ENCODE data around the gene RGS3. TPM values are rescaled to one million over a fixed set of nuclear protein-coding genes. Genes with fewer than 3 reads are reported as not detected.

The RGS3 gene
- total RNA-seq, 4 donors from 2014 or later: 11.0 to 18.8 (median 16.0) TPM

DNA sequence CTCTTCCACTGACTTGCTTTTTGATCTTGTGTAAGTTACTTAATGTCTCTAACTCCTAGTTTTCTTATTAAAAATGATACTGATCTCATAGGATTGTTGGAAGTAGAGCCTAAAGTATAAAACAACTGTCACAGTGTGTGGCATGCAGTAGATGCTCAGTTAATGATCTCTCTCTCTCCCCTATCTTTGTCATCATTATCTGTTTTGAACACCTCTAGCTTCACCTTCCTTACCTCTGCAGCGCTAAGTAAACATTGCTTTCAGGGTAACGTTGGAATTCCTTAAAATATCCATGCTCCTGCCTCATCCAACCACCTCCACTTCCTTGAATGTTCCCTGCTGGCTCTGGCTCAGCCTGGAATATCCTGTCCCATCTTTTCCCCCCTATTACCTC is 110.4 kb downstream of the RGS3 start:
- WGBS: 67% methylated on average over 2 of the region's 2 CpGs
- Histone ChIP-seq H3K27me3 (no peaks in the 10 kb centered on the region), H3K27ac (no peak overlapping the region), H3K36me3 (no peaks in the 10 kb centered on the region), H3K4me1 (peaks cover 46% of the 10 kb centered on the region), H3K9me3 (no peaks in the 10 kb centered on the region), H3K4me3 (no peak overlapping the region)
- no peak for DNase-seq (ENCODE audit: low spot score in 2 of 2)
- TF ChIP-seq POLR2A (IDR thresholded peaks at IDR 0.05) (no peak), POLR2AphosphoS5 (IDR thresholded peaks at IDR 0.05) (no peak), EP300 (IDR thresholded peaks at IDR 0.05) (no peak)

DNA sequence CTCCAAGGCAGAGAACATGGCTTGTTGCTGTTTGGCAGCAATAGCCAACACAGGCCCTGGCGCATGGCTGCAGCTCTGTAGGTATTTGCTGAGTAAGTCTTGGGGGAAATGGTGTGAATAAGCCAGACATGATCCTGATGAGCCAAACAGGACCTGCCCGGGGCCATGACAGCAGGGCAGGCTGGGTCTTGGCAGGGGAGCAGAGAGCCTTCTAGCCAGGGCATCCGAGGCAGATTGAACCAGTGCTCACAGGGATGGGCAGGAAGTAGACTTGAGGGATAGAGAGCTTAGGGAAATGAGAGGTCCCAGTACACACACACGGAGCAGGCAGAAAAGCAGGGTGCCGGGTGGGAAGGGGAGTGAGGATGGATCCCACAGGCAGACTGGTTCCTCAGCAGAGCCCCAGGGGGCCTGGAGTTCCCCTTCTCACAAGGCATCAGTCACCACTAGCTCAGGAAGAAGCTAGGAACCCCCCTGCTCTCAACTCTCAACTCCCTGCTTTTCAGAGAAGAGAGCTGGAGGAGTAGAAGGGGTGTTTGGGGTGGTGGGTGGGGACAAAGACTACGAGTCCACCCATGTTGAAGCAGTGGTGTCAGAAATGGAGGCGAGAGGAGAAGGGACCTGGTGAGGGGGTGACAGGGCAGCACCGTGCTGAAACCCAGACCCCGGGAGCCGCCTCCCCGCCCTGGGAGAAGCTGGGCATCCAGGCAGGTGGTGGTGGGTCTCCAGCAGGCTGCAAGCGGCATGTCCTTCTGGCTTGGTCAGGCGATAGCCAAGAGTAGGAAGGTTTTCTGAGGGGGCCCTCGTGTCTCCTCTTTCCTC is 111.1 kb downstream of the RGS3 start:
- WGBS: 66% methylated on average over 14 of the region's 14 CpGs
- no peaks in the 10 kb centered on the region for H3K27me3 ChIP-seq
- peaks cover 50% of the 10 kb centered on the region for H3K4me1 ChIP-seq
- no peaks in the 10 kb centered on the region for H3K9me3 ChIP-seq
- H3K36me3 ChIP-seq: no peaks in the 10 kb centered on the region
- H3K27ac ChIP-seq: peak overlapping the region; percentile 40
- peak in 1 of 2 donors; percentile 65 for DNase-seq (ENCODE audit: low spot score in 2 of 2)
- TF ChIP-seq POLR2AphosphoS5 (IDR thresholded peaks at IDR 0.05): peak in 1 of 3 donors; percentile 15
- TF ChIP-seq, protein P1, sequence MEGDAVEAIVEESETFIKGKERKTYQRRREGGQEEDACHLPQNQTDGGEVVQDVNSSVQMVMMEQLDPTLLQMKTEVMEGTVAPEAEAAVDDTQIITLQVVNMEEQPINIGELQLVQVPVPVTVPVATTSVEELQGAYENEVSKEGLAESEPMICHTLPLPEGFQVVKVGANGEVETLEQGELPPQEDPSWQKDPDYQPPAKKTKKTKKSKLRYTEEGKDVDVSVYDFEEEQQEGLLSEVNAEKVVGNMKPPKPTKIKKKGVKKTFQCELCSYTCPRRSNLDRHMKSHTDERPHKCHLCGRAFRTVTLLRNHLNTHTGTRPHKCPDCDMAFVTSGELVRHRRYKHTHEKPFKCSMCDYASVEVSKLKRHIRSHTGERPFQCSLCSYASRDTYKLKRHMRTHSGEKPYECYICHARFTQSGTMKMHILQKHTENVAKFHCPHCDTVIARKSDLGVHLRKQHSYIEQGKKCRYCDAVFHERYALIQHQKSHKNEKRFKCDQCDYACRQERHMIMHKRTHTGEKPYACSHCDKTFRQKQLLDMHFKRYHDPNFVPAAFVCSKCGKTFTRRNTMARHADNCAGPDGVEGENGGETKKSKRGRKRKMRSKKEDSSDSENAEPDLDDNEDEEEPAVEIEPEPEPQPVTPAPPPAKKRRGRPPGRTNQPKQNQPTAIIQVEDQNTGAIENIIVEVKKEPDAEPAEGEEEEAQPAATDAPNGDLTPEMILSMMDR (IDR thresholded peaks at IDR 0.05): no peak
- no peak overlapping the region for H3K4me3 ChIP-seq

DNA sequence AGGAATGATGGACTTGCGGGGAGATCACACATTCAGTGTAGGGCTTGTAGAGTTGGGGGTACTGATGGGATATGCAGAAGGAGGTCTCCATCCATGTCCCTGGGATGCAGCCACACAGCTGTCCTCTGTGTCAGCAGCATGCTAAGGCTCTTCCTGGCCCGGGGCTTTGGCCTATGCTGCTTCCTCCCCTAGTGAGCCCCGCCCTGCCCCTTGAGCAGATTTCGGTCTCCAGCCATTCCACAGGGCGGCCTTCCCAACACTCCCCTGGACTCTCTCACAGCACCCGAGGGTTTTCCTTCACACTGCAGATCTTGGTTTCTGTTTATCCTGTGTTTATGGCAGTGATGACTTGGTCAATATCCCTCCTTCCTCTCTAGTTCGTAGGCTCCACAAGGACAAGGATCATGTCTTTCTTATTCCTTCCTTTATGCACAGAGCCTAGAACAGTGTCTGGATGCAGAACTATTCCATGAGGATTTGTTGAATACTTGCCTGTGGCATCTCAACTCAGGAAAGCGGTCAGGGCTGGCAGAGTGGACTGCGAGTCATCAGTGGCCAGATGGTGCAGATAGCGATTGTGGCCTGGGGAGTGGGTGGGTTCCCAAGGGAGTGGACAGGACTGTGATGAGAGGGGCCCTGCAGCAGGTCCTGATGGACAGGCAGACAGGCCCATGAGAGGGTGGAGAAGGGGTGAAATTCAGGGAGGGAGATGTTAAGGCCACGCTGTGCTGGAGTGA is 114.2 kb downstream of the RGS3 start:
- DNase-seq (ENCODE audit: low spot score in 2 of 2): no peak
- 45% methylated on average over 11 of the region's 11 CpGs for WGBS
- no peak for TF ChIP-seq POLR2A (IDR thresholded peaks at IDR 0.05)
- TF ChIP-seq, protein P1 (IDR thresholded peaks at IDR 0.05): no peak
- TF ChIP-seq POLR2AphosphoS5 (IDR thresholded peaks at IDR 0.05): no peak
- no peak for TF ChIP-seq EP300 (IDR thresholded peaks at IDR 0.05)
- no peaks in the 10 kb centered on the region for H3K27me3 ChIP-seq
- peaks cover 80% of the 10 kb centered on the region for H3K4me1 ChIP-seq
- no peaks in the 10 kb centered on the region for H3K9me3 ChIP-seq
- peak overlapping the region; percentile 20 for H3K27ac ChIP-seq
- H3K4me3 ChIP-seq: no peak overlapping the region
- no peaks in the 10 kb centered on the region for H3K36me3 ChIP-seq

DNA sequence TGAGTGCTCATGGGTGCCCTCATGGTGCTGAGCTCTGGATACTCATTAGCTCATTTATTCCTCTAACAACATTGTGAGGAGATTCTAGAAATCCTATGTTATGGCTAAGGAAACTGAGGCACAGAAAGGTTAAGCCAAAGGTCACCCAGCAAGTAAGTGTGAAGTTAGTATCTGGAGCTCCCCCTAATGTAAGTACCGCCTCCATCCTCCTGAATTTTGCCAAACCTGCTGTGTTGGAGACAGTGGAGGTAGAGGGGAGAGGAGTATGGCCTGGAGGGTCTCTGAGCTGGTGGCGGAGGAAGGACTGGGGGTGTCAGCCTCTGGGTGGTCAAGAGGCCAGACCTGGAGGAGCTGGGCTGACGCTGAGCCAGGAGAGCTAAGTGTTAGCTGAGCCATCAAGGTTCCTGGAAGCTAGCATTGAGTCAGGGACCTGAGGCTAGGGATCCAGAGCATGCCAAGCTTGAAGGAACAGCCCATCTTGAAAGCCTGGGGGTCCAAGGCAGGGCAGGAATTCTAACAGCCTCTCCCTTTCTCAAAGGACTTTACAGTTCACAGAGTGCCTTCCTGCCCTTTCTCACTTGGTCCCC is 114.8 kb downstream of the RGS3 start:
- Histone ChIP-seq H3K4me3 (no peak overlapping the region), H3K27ac (peak overlapping the region; percentile 81), H3K9me3 (no peaks in the 10 kb centered on the region), H3K4me1 (peaks cover 80% of the 10 kb centered on the region), H3K27me3 (no peaks in the 10 kb centered on the region), H3K36me3 (peaks cover 2% of the 10 kb centered on the region)
- TF ChIP-seq EP300 (IDR thresholded peaks at IDR 0.05) (no peak), POLR2AphosphoS5 (IDR thresholded peaks at IDR 0.05) (no peak), POLR2A (IDR thresholded peaks at IDR 0.05) (no peak)
- TF ChIP-seq, protein P1 (IDR thresholded peaks at IDR 0.05): no peak
- no peak for DNase-seq (ENCODE audit: low spot score in 2 of 2)
- WGBS: 96% methylated on average over 3 of the region's 3 CpGs

DNA sequence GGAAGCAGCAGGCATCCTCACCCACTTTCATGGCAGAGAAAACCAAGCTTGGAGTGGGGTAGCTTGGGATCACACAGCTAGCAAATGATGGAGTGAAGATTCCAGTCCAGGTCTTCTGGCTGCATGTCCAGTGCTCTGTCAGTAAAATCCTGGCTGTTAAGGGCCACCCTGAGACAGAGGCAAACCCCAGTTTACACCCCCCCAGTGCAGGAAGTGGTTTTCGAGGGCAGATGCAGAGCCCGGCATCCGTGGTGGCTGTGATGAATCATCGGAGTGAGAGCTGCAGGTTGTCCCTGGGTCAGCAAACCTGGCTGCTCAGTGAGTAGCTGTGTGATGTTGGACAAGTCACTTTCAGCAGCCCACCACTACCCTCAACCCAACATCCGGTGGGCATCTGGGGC is 115.4 kb downstream of the RGS3 start:
- Histone ChIP-seq H3K4me1 (peaks cover 76% of the 10 kb centered on the region), H3K27ac (peak overlapping the region; percentile 81), H3K36me3 (peaks cover 7% of the 10 kb centered on the region), H3K9me3 (no peaks in the 10 kb centered on the region), H3K4me3 (no peak overlapping the region), H3K27me3 (no peaks in the 10 kb centered on the region)
- 44% methylated on average over 5 of the region's 5 CpGs for WGBS
- TF ChIP-seq POLR2AphosphoS5 (IDR thresholded peaks at IDR 0.05) (no peak), POLR2A (IDR thresholded peaks at IDR 0.05) (no peak), EP300 (IDR thresholded peaks at IDR 0.05) (no peak)
- TF ChIP-seq, protein P1 (IDR thresholded peaks at IDR 0.05): no peak
- no peak for DNase-seq (ENCODE audit: low spot score in 2 of 2)
